SK-N-MC (cell line): Measurements from ENCODE around the gene PRND.

Experiments used
- EZH2 ChIP-seq: fragments of 200-600 bp; sonication (generic); IDR thresholded peaks from one replicate; pipeline ENCODE4 v1.6.1; 2017; ENCODE audit warnings: antibody characterized with exemption
- FOXP2 ChIP-seq: optimal IDR thresholded peaks from 2 replicates; pipeline ENCODE3; 2011; ENCODE audit warnings: mild to moderate bottlenecking, moderate library complexity; ENCODE audit not compliant: insufficient read depth; ENCODE audit errors: extremely low read length, control extremely low read depth
- POLR2AphosphoS5 ChIP-seq: IDR thresholded peaks from 2 replicates; pipeline ENCODE4 v1.6.1; 2012; ENCODE audit warnings: mild to moderate bottlenecking, low read depth, low read length, borderline replicate concordance

DNA sequence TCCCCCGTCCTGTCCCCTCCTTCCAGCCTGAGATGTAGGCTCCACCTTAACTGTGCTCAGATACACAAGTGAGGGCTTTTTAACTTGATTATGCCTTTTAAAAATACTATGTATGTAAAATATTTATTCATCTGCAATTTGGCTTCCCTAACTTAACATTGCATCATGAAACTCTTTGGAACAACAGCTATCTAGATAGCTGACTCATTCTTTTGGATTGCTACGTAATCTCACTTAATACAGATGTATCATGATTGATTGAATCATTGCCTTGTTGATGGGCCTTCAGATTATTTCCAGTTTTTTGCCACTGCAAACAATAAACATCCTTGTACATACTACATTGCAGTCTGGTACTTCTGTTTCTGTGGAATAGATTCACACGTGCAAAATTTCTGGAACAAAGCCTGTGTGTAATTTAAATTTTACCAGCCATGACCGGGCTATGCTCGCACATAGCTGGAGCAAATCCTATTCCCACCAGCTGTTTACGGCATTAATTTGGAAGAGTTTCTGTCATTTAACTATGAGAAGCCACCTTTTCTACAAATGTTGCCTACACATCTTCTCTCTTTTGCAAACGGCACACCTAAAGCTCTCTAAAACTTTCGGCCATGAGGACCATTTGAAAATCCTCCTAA lies 6.5 kb downstream of the PRND start:
- no peak for TF ChIP-seq EZH2
- no peak for TF ChIP-seq POLR2AphosphoS5
- no peak for TF ChIP-seq FOXP2
